ENCODE data around the gene DAZ2. TPM values are rescaled to one million over a fixed set of nuclear protein-coding genes. Genes with fewer than 3 reads are reported as not detected.
"Not testable (repeated sequence)": the region's sequence is repeated elsewhere in the genome, so short reads cannot be mapped to it uniquely, and the experiment has no call there.

DAZ2 gene, protein sequence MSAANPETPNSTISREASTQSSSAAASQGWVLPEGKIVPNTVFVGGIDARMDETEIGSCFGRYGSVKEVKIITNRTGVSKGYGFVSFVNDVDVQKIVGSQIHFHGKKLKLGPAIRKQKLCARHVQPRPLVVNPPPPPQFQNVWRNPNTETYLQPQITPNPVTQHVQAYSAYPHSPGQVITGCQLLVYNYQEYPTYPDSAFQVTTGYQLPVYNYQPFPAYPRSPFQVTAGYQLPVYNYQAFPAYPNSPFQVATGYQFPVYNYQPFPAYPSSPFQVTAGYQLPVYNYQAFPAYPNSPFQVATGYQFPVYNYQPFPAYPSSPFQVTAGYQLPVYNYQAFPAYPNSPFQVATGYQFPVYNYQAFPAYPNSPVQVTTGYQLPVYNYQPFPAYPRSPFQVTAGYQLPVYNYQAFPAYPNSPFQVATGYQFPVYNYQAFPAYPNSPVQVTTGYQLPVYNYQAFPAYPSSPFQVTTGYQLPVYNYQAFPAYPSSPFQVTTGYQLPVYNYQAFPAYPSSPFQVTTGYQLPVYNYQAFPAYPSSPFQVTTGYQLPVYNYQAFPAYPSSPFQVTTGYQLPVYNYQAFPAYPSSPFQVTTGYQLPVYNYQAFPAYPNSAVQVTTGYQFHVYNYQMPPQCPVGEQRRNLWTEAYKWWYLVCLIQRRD
- total RNA-seq: not detected in 2 replicates
- polyA plus RNA-seq: not detected in 2 replicates
- not detected in 2 replicates for polyA plus RNA-seq (2011; cell fraction: cytosol; rRNA removed)
- not detected in 2 replicates for polyA plus RNA-seq (2011; cell fraction: nucleus; rRNA removed)
- not detected in 2 replicates for polyA plus RNA-seq (2012)
- not detected in 2 replicates for polyA minus RNA-seq
- not detected for polyA minus RNA-seq (2011; cell fraction: cytosol; rRNA and poly(A)+ RNA removed)
- polyA minus RNA-seq (2011; cell fraction: nucleus; rRNA and poly(A)+ RNA removed): not detected in 2 replicates
- Bru-seq, nascent RNA: not detected
- not detected for BruChase-seq, experiment 1, labeled RNA remaining after a 6-hour chase
- BruChase-seq, experiment 2, labeled RNA remaining after a 2-hour chase: not detected
- long read RNA-seq: 0 reads

DNA sequence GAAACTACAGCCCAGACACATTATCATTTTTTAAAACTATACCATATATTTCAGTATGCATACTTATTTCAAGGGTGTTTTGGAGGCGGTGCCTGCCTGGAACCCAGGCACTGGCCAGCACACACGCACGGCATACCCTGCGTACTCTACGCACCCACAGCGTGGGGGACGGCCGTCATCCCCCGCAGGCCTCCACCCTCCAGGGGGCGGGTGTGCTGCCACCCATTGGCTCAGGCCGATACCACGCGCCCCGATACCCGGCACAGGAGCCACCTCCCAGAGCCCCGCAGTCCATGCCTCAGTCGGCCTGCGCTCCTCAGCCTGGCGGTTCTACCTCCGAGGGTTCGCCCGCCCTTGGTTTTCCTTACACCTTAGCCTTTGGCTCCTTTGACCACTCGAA lies at the start of gene DAZ2:
TSS of gene DAZ2 (plus strand) at position 301 of the 400 bp plus-strand sequence. CDS start 208 bp downstream, outside the sequence.
- H3K4me1 ChIP-seq (ENCODE audit: control insufficient read depth, extremely low read depth, insufficient read depth, low read length); H4K20me1 ChIP-seq (replicated peaks; ENCODE audit: control insufficient read depth, extremely low read depth, insufficient read depth, low read length); DNase-seq (ENCODE audit: low read depth, low spot score); H3K4me3 ChIP-seq (replicated peaks in 1 of 3; ENCODE audit: insufficient read depth in 1 of 3, low read depth in 1 of 3, low read length in 3 of 3); POLR2A ChIA-PET; H3K9me3 ChIP-seq (replicated peaks; ENCODE audit: control insufficient read depth, insufficient read depth, low read length); FAIRE-seq; H3K9me1 ChIP-seq (replicated peaks; ENCODE audit: control insufficient read depth, extremely low read depth, insufficient read depth, low read length); H3K4me2 ChIP-seq (ENCODE audit: insufficient read depth, low read length); H2AFZ ChIP-seq (ENCODE audit: low read depth, low read length); H3K27me3 ChIP-seq (ENCODE audit: control insufficient read depth in 2 of 2, insufficient read depth in 2 of 2, low read length in 2 of 2); H3K27ac ChIP-seq (ENCODE audit: insufficient read depth, low read depth, low read length); H3K36me3 ChIP-seq (ENCODE audit: control insufficient read depth in 2 of 2, extremely low read depth in 1 of 2, insufficient read depth in 2 of 2, low read length in 2 of 2); H3K79me2 ChIP-seq (ENCODE audit: control insufficient read depth, insufficient read depth, low read length); H3K9ac ChIP-seq (replicated peaks; ENCODE audit: extremely low read depth, insufficient read depth, low read length); BruUV-seq (replicated peaks); CTCF ChIA-PET; intact Hi-C loops (cut with micrococcal nuclease); dilution Hi-C loops (cut with MboI; ENCODE audit: extremely low pct_ligation_motif_present, low sequenced_read_pairs): not testable (repeated sequence)

DNA sequence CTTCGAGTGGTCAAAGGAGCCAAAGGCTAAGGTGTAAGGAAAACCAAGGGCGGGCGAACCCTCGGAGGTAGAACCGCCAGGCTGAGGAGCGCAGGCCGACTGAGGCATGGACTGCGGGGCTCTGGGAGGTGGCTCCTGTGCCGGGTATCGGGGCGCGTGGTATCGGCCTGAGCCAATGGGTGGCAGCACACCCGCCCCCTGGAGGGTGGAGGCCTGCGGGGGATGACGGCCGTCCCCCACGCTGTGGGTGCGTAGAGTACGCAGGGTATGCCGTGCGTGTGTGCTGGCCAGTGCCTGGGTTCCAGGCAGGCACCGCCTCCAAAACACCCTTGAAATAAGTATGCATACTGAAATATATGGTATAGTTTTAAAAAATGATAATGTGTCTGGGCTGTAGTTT lies 20.4 kb upstream of the DAZ2 start, which contains the start of gene DAZ1:
TSS of gene DAZ1 (minus strand) at position 101 of the 400 bp plus-strand sequence. CDS start 208 bp downstream, outside the sequence.
- dilution Hi-C loops (cut with MboI; ENCODE audit: extremely low pct_ligation_motif_present, low sequenced_read_pairs); H3K36me3 ChIP-seq (ENCODE audit: control insufficient read depth in 2 of 2, extremely low read depth in 1 of 2, insufficient read depth in 2 of 2, low read length in 2 of 2); H3K27me3 ChIP-seq (ENCODE audit: control insufficient read depth in 2 of 2, insufficient read depth in 2 of 2, low read length in 2 of 2); H3K9me3 ChIP-seq (replicated peaks; ENCODE audit: control insufficient read depth, insufficient read depth, low read length); H3K27ac ChIP-seq (ENCODE audit: insufficient read depth, low read depth, low read length); H3K4me2 ChIP-seq (ENCODE audit: insufficient read depth, low read length); H3K4me3 ChIP-seq (replicated peaks in 1 of 3; ENCODE audit: insufficient read depth in 1 of 3, low read depth in 1 of 3, low read length in 3 of 3); H2AFZ ChIP-seq (ENCODE audit: low read depth, low read length); DNase-seq (ENCODE audit: low read depth, low spot score); H3K9me1 ChIP-seq (replicated peaks; ENCODE audit: control insufficient read depth, extremely low read depth, insufficient read depth, low read length); H4K20me1 ChIP-seq (replicated peaks; ENCODE audit: control insufficient read depth, extremely low read depth, insufficient read depth, low read length); H3K4me1 ChIP-seq (ENCODE audit: control insufficient read depth, extremely low read depth, insufficient read depth, low read length); FAIRE-seq; POLR2A ChIA-PET; H3K9ac ChIP-seq (replicated peaks; ENCODE audit: extremely low read depth, insufficient read depth, low read length); intact Hi-C loops (cut with micrococcal nuclease); CTCF ChIA-PET; BruUV-seq (replicated peaks); H3K79me2 ChIP-seq (ENCODE audit: control insufficient read depth, insufficient read depth, low read length): not testable (repeated sequence)

GRCh38 chrY:23207455-23207854 lies 11.9 kb upstream of the DAZ2 start:
- dilution Hi-C loops (cut with MboI; ENCODE audit: extremely low pct_ligation_motif_present, low sequenced_read_pairs); H3K27ac ChIP-seq (ENCODE audit: insufficient read depth, low read depth, low read length); H3K4me3 ChIP-seq (replicated peaks in 1 of 3; ENCODE audit: insufficient read depth in 1 of 3, low read depth in 1 of 3, low read length in 3 of 3); H3K9me3 ChIP-seq (replicated peaks; ENCODE audit: control insufficient read depth, insufficient read depth, low read length); H3K9me1 ChIP-seq (replicated peaks; ENCODE audit: control insufficient read depth, extremely low read depth, insufficient read depth, low read length); POLR2A ChIA-PET; DNase-seq (ENCODE audit: low read depth, low spot score); BruUV-seq (replicated peaks); H3K36me3 ChIP-seq (ENCODE audit: control insufficient read depth in 2 of 2, extremely low read depth in 1 of 2, insufficient read depth in 2 of 2, low read length in 2 of 2); H2AFZ ChIP-seq (ENCODE audit: low read depth, low read length); H3K27me3 ChIP-seq (ENCODE audit: control insufficient read depth in 2 of 2, insufficient read depth in 2 of 2, low read length in 2 of 2); H3K9ac ChIP-seq (replicated peaks; ENCODE audit: extremely low read depth, insufficient read depth, low read length); H3K4me2 ChIP-seq (ENCODE audit: insufficient read depth, low read length); FAIRE-seq; intact Hi-C loops (cut with micrococcal nuclease); CTCF ChIA-PET; H4K20me1 ChIP-seq (replicated peaks; ENCODE audit: control insufficient read depth, extremely low read depth, insufficient read depth, low read length); H3K79me2 ChIP-seq (ENCODE audit: control insufficient read depth, insufficient read depth, low read length); H3K4me1 ChIP-seq (ENCODE audit: control insufficient read depth, extremely low read depth, insufficient read depth, low read length): not testable (repeated sequence)
